ENCODE measurements around the gene ARID3C. TPM values are rescaled to one million over a fixed set of nuclear protein-coding genes. Genes with fewer than 3 reads are reported as not detected.

Gene ARID3C
- 0.09 TPM for total RNA-seq
- 0.07 TPM for polyA plus RNA-seq
- long read RNA-seq, donor 1 = 0 reads
- long read RNA-seq, donor 2 = 0 reads
- long read RNA-seq, donor 3 = 0 reads
- long read RNA-seq, donor 4 = 0 reads
- long read RNA-seq, donor 5 = 0 reads
- long read RNA-seq, donor 6 = 0 reads
- long read RNA-seq, donor 7 = 0 reads
- long read RNA-seq, donor 8 = 0 reads
- long read RNA-seq, donor 9 = 0 reads
- long read RNA-seq, donor 10 = 0 reads

GRCh38 chr9:34628656-34629490 is at the start of gene ARID3C:
Gene ARID3C (minus strand): TSS chr9:34629066. CDS start chr9:34628014, 1,052 bp downstream.
- WGBS = 2% methylated on average over 69 of the region's 69 CpGs
- peak in 1 of 9 donors; percentile 35 for DNase-seq (ENCODE audit: low read depth in 6 of 9, low spot score in 9 of 9)
- Histone ChIP-seq H3K4me1 (ENCODE audit: control insufficient read depth in 2 of 2, insufficient read depth in 2 of 2, low read length in 2 of 2) (peaks cover 0 to 2% of the 10 kb centered on the region in 2 donors), H3K27ac (ENCODE audit: low read depth in 1 of 2, low read length in 1 of 2) (no peak within 1 kb of the TSS), H3K4me3 (ENCODE audit: low read length in 2 of 2) (peak within 1 kb of the TSS in 1 of 2 donors; percentile 42), H3K9me3 (ENCODE audit: control insufficient read depth in 2 of 2, insufficient read depth in 1 of 2, low read length in 1 of 2) (no peaks in the 10 kb centered on the region), H3K27me3 (ENCODE audit: control insufficient read depth in 2 of 2, insufficient read depth in 1 of 2, low read length in 1 of 2) (peaks cover 66 to 79% of the 10 kb centered on the region in 2 donors), H3K36me3 (ENCODE audit: control insufficient read depth in 2 of 2, insufficient read depth in 2 of 2, low read length in 1 of 2) (no peaks in the 10 kb centered on the region)

- no peak overlapping the region for H3K4me3 ChIP-seq (ENCODE audit: low read length in 2 of 2)
- no peaks in the 10 kb centered on the region for H3K27me3 ChIP-seq (ENCODE audit: control insufficient read depth in 2 of 2, insufficient read depth in 1 of 2, low read length in 1 of 2)
- WGBS = 100% methylated on average over 2 of the region's 2 CpGs
- H3K36me3 ChIP-seq (ENCODE audit: control insufficient read depth in 2 of 2, insufficient read depth in 2 of 2, low read length in 1 of 2) = no peaks in the 10 kb centered on the region
- no peaks in the 10 kb centered on the region for H3K9me3 ChIP-seq (ENCODE audit: control insufficient read depth in 2 of 2, insufficient read depth in 1 of 2, low read length in 1 of 2)
- H3K27ac ChIP-seq (ENCODE audit: low read depth in 1 of 2, low read length in 1 of 2) = no peak overlapping the region
- H3K4me1 ChIP-seq (ENCODE audit: control insufficient read depth in 2 of 2, insufficient read depth in 2 of 2, low read length in 2 of 2) = no peaks in the 10 kb centered on the region
- DNase-seq (ENCODE audit: low read depth in 6 of 9, low spot score in 9 of 9) = no peak
Measured at GRCh38 chr9:34675869-34676268, 47.0 kb upstream of the ARID3C start.

GRCh38 chr9:34675048-34675714 is 46.3 kb upstream of the ARID3C start:
- 25% methylated on average over 10 of the region's 10 CpGs for WGBS
- no peaks in the 10 kb centered on the region for H3K36me3 ChIP-seq (ENCODE audit: control insufficient read depth in 2 of 2, insufficient read depth in 2 of 2, low read length in 1 of 2)
- no peak overlapping the region for H3K4me3 ChIP-seq (ENCODE audit: low read length in 2 of 2)
- H3K9me3 ChIP-seq (ENCODE audit: control insufficient read depth in 2 of 2, insufficient read depth in 1 of 2, low read length in 1 of 2) = no peaks in the 10 kb centered on the region
- H3K4me1 ChIP-seq (ENCODE audit: control insufficient read depth in 2 of 2, insufficient read depth in 2 of 2, low read length in 2 of 2) = no peaks in the 10 kb centered on the region
- no peak overlapping the region for H3K27ac ChIP-seq (ENCODE audit: low read depth in 1 of 2, low read length in 1 of 2)
- H3K27me3 ChIP-seq (ENCODE audit: control insufficient read depth in 2 of 2, insufficient read depth in 1 of 2, low read length in 1 of 2) = no peaks in the 10 kb centered on the region
- DNase-seq (ENCODE audit: low read depth in 6 of 9, low spot score in 9 of 9) = peak in 6 of 9 donors; percentile 36 to 74 (median 48)

- no peak overlapping the region for H3K27ac ChIP-seq (ENCODE audit: low read depth in 1 of 2, low read length in 1 of 2)
- H3K4me3 ChIP-seq (ENCODE audit: low read length in 2 of 2) = no peak overlapping the region
- 92% methylated on average over 3 of the region's 3 CpGs for WGBS
- H3K27me3 ChIP-seq (ENCODE audit: control insufficient read depth in 2 of 2, insufficient read depth in 1 of 2, low read length in 1 of 2) = no peaks in the 10 kb centered on the region
- no peaks in the 10 kb centered on the region for H3K4me1 ChIP-seq (ENCODE audit: control insufficient read depth in 2 of 2, insufficient read depth in 2 of 2, low read length in 2 of 2)
- DNase-seq (ENCODE audit: low read depth in 6 of 9, low spot score in 9 of 9) = no peak
- H3K9me3 ChIP-seq (ENCODE audit: control insufficient read depth in 2 of 2, insufficient read depth in 1 of 2, low read length in 1 of 2) = no peaks in the 10 kb centered on the region
- no peaks in the 10 kb centered on the region for H3K36me3 ChIP-seq (ENCODE audit: control insufficient read depth in 2 of 2, insufficient read depth in 2 of 2, low read length in 1 of 2)
Measured at GRCh38 chr9:34674440-34674839, 45.6 kb upstream of the ARID3C start.

- no peaks in the 10 kb centered on the region for H3K36me3 ChIP-seq (ENCODE audit: control insufficient read depth in 2 of 2, insufficient read depth in 2 of 2, low read length in 1 of 2)
- no peaks in the 10 kb centered on the region for H3K9me3 ChIP-seq (ENCODE audit: control insufficient read depth in 2 of 2, insufficient read depth in 1 of 2, low read length in 1 of 2)
- no peak overlapping the region for H3K27ac ChIP-seq (ENCODE audit: low read depth in 1 of 2, low read length in 1 of 2)
- 98% methylated on average over 1 of the region's 1 CpG for WGBS
- H3K4me3 ChIP-seq (ENCODE audit: low read length in 2 of 2) = no peak overlapping the region
- DNase-seq (ENCODE audit: low read depth in 6 of 9, low spot score in 9 of 9) = no peak
- no peaks in the 10 kb centered on the region for H3K4me1 ChIP-seq (ENCODE audit: control insufficient read depth in 2 of 2, insufficient read depth in 2 of 2, low read length in 2 of 2)
- H3K27me3 ChIP-seq (ENCODE audit: control insufficient read depth in 2 of 2, insufficient read depth in 1 of 2, low read length in 1 of 2) = no peaks in the 10 kb centered on the region
Measured at GRCh38 chr9:34671307-34671706, 42.4 kb upstream of the ARID3C start.

GRCh38 chr9:34669809-34670562 is 41.1 kb upstream of the ARID3C start:
- Histone ChIP-seq H3K27me3 (ENCODE audit: control insufficient read depth in 2 of 2, insufficient read depth in 1 of 2, low read length in 1 of 2) (no peaks in the 10 kb centered on the region), H3K4me3 (ENCODE audit: low read length in 2 of 2) (no peak overlapping the region), H3K9me3 (ENCODE audit: control insufficient read depth in 2 of 2, insufficient read depth in 1 of 2, low read length in 1 of 2) (peaks cover 0 to 6% of the 10 kb centered on the region in 2 donors), H3K27ac (ENCODE audit: low read depth in 1 of 2, low read length in 1 of 2) (no peak overlapping the region), H3K36me3 (ENCODE audit: control insufficient read depth in 2 of 2, insufficient read depth in 2 of 2, low read length in 1 of 2) (no peaks in the 10 kb centered on the region), H3K4me1 (ENCODE audit: control insufficient read depth in 2 of 2, insufficient read depth in 2 of 2, low read length in 2 of 2) (peaks cover 4 to 11% of the 10 kb centered on the region in 2 donors)
- DNase-seq (ENCODE audit: low read depth in 6 of 9, low spot score in 9 of 9) = no peak
- 97% methylated on average over 5 of the region's 5 CpGs for WGBS

GRCh38 chr9:34665381-34666250 is 36.8 kb upstream of the ARID3C start:
- no peaks in the 10 kb centered on the region for H3K36me3 ChIP-seq (ENCODE audit: control insufficient read depth in 2 of 2, insufficient read depth in 2 of 2, low read length in 1 of 2)
- no peaks in the 10 kb centered on the region for H3K27me3 ChIP-seq (ENCODE audit: control insufficient read depth in 2 of 2, insufficient read depth in 1 of 2, low read length in 1 of 2)
- peaks cover 19 to 38% of the 10 kb centered on the region in 2 donors for H3K4me1 ChIP-seq (ENCODE audit: control insufficient read depth in 2 of 2, insufficient read depth in 2 of 2, low read length in 2 of 2)

GRCh38 chr9:34665067-34665380 is 36.2 kb upstream of the ARID3C start:
- no peak for DNase-seq (ENCODE audit: low read depth in 6 of 9, low spot score in 9 of 9)
- peak overlapping the region; percentile 59 to 68 for H3K27ac ChIP-seq (ENCODE audit: low read depth in 1 of 2, low read length in 1 of 2)
- H3K4me1 ChIP-seq (ENCODE audit: control insufficient read depth in 2 of 2, insufficient read depth in 2 of 2, low read length in 2 of 2) = peaks cover 19 to 38% of the 10 kb centered on the region in 2 donors
- peak overlapping the region; percentile 60 to 76 for H3K4me3 ChIP-seq (ENCODE audit: low read length in 2 of 2)
- peaks cover 0 to 6% of the 10 kb centered on the region in 2 donors for H3K9me3 ChIP-seq (ENCODE audit: control insufficient read depth in 2 of 2, insufficient read depth in 1 of 2, low read length in 1 of 2)
- WGBS = 2% methylated on average over 26 of the region's 26 CpGs
- H3K27me3 ChIP-seq (ENCODE audit: control insufficient read depth in 2 of 2, insufficient read depth in 1 of 2, low read length in 1 of 2) = no peaks in the 10 kb centered on the region
- no peaks in the 10 kb centered on the region for H3K36me3 ChIP-seq (ENCODE audit: control insufficient read depth in 2 of 2, insufficient read depth in 2 of 2, low read length in 1 of 2)

More at GRCh38 chr9:34665381-34666250, 36.8 kb upstream of the ARID3C start:
- peaks cover 0 to 6% of the 10 kb centered on the region in 2 donors for H3K9me3 ChIP-seq (ENCODE audit: control insufficient read depth in 2 of 2, insufficient read depth in 1 of 2, low read length in 1 of 2)
- peak overlapping the region; percentile 92 for H3K27ac ChIP-seq (ENCODE audit: low read depth in 1 of 2, low read length in 1 of 2)
- WGBS = 6% methylated on average over 55 of the region's 55 CpGs
- peak overlapping the region; percentile 60 to 76 for H3K4me3 ChIP-seq (ENCODE audit: low read length in 2 of 2)
- peak; percentile 51 to 93 (median 86) for DNase-seq (ENCODE audit: low read depth in 6 of 9, low spot score in 9 of 9)

All from thymus (tissue), 14 donors.